Activated B cell treated with CpG ODN at 0.5 μM for 24 hours (primary cell): ENCODE measurements around the gene GRM7. TPM values are rescaled to one million over a fixed set of nuclear protein-coding genes. Genes with fewer than 3 reads are reported as not detected.

Experiments used
- ATAC-seq: fragments of 200-7000 bp; cut with Tn5 transposase; one replicate; pipeline ENCODE4 v1.10.0; 2021; ENCODE audit warnings: low read depth, mild to moderate bottlenecking, moderate library complexity
- CTCF ChIA-PET: fragments of 350-600 bp; sonication (Branson Sonifier 250); formaldehyde crosslinking; loops from one replicate; lab custom pipeline; 2021; ENCODE audit warnings: antibody characterized with exemption; lab: Charles Lee
- POLR2A ChIA-PET: fragments of 350-600 bp; sonication (Branson Sonifier 250); formaldehyde crosslinking; loops from one replicate; lab custom pipeline; 2021; ENCODE audit warnings: antibody characterized with exemption; lab: Charles Lee
- DNase-seq: peaks from one replicate; pipeline ENCODE4 v3.0.0; 2022
- H3K27ac Mint-ChIP-seq: one replicate; pipeline ENCODE4 v1.8.0; 2020; ENCODE audit warnings: mixed read lengths
- H3K27me3 Mint-ChIP-seq: one replicate; pipeline ENCODE4 v1.8.0; 2021; ENCODE audit warnings: mixed read lengths
- H3K36me3 Mint-ChIP-seq: one replicate; pipeline ENCODE4 v1.8.0; 2021; ENCODE audit warnings: low read depth, mixed read lengths
- H3K4me1 Mint-ChIP-seq: one replicate; pipeline ENCODE4 v1.8.0; 2021; ENCODE audit warnings: mixed read lengths
- H3K4me3 Mint-ChIP-seq: one replicate; pipeline ENCODE4 v1.8.0; 2020; ENCODE audit warnings: mild to moderate bottlenecking, mixed read lengths
- H3K9me3 Mint-ChIP-seq: one replicate; pipeline ENCODE4 v1.8.0; 2020; ENCODE audit warnings: mixed read lengths
- CTCF ChIP-seq: fragments of 200-600 bp; IDR thresholded peaks from one replicate; pipeline ENCODE4 v1.8.0; 2022; ENCODE audit warnings: antibody characterized with exemption, mild to moderate bottlenecking
- intact Hi-C: fragments of 100-400 bp; cut with micrococcal nuclease; formaldehyde crosslinking; loops from one replicate; pipeline ENCODE4 v1.15.1; 2024
- total RNA-seq: library from RNA; stranded (reverse); gene quantifications from 2 replicates; pipeline ENCODE4 v1.2.3, GENCODE V29; 2022

GRM7 gene
- total RNA-seq, 1 donor from 2014 or later: not detected

DNA sequence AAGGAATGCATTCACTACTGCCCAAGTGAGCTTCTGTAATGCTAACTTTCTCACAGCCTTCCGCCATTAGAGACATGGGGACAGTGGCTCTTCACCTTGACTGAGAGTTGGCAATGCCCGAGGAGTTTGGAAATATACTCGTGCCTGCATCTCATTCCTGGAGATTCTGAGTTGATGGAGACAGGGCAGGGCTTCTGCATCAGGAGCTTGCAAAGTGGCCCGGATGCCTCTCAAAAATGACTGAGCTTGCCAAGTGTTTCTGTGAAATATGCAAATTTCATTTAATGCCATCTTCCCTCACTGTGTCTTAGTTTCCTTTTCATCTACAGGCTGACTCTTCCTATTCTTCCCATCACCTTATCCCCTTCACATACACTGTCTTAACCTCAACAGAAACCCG is 346.2 kb downstream of the GRM7 start:
- no peaks in the 10 kb centered on the region for H3K36me3 Mint-ChIP-seq
- no peak overlapping the region for H3K27ac Mint-ChIP-seq
- POLR2A ChIA-PET: no interaction called here
- CTCF ChIA-PET: no interaction called here
- no peak for TF ChIP-seq CTCF
- DNase-seq (no peak), ATAC-seq (no peak)
- no peaks in the 10 kb centered on the region for H3K9me3 Mint-ChIP-seq
- no peak overlapping the region for H3K4me3 Mint-ChIP-seq
- H3K4me1 Mint-ChIP-seq: no peaks in the 10 kb centered on the region
- intact Hi-C loops: no loop called here
- H3K27me3 Mint-ChIP-seq: no peaks in the 10 kb centered on the region

DNA sequence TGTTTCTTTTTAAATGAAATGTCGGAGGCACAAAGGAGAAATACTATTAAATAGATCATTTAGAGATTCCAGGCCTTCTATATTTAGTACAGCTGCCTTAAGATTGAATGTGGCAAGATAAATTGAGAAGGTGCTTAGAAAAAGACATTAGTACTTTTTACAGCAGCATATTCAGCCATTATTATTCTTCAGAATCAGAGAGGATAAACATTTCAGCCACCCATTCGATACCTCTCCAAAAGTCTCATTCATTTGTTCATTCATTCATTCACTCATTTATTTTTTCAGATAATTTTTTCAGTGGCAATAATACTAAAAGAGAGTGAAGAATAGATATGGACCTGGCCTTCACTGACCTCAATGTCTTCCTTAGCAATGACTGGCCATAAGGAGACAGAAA is 347.0 kb downstream of the GRM7 start:
- intact Hi-C loops: no loop called here
- H3K27me3 Mint-ChIP-seq: no peaks in the 10 kb centered on the region
- ATAC-seq (no peak), DNase-seq (no peak)
- H3K4me3 Mint-ChIP-seq: no peak overlapping the region
- no peaks in the 10 kb centered on the region for H3K36me3 Mint-ChIP-seq
- no peak for TF ChIP-seq CTCF
- POLR2A ChIA-PET: no interaction called here
- no peaks in the 10 kb centered on the region for H3K9me3 Mint-ChIP-seq
- CTCF ChIA-PET: no interaction called here
- H3K27ac Mint-ChIP-seq: no peak overlapping the region
- H3K4me1 Mint-ChIP-seq: no peaks in the 10 kb centered on the region

DNA sequence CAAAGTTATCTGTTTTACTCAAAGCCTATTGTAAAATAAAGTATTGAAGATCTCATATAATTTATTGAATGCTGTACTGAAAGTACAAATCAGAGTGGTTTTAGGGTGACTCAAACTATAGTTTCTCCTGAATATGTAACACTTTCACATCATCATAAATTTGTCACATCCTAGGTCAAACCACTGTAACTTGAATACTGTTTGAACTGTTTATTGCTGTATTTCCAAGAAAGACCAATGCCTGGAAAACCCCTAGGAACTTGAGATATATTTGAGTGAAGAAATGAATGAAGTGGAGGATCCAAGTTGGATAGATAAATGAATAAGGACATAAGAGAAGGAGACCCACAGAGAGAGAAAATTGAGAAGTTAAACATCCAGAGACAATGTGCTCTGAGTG is 348.2 kb downstream of the GRM7 start:
- CTCF ChIA-PET: no interaction called here
- Mint-ChIP-seq H3K4me3 (no peak overlapping the region), H3K4me1 (no peaks in the 10 kb centered on the region), H3K27me3 (no peaks in the 10 kb centered on the region), H3K36me3 (no peaks in the 10 kb centered on the region), H3K9me3 (no peaks in the 10 kb centered on the region), H3K27ac (no peak overlapping the region)
- DNase-seq (no peak), ATAC-seq (no peak)
- POLR2A ChIA-PET: no interaction called here
- no peak for TF ChIP-seq CTCF
- intact Hi-C loops: no loop called here

DNA sequence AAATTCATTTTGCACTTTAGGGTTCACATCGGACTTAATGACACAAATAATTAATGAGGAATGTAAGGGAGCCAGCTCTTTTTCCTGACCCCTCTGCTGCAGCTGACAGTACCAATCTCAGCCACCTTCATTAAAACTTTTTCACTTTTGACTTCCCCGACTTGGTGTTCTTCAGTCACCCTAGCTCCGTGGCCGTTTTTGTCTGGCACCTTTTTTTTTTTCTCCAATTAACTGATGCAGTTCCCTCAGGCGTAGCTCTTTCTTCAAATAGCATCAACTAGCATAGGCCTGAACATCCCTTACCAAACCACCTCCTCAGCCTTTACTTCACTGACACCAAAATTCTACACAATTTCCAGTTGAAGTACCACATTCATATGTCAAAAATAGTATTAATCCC is 350.8 kb downstream of the GRM7 start:
- CTCF ChIA-PET: no interaction called here
- DNase-seq: no peak
- POLR2A ChIA-PET: no interaction called here
- no peak for TF ChIP-seq CTCF
- no peaks in the 10 kb centered on the region for H3K9me3 Mint-ChIP-seq
- no peaks in the 10 kb centered on the region for H3K36me3 Mint-ChIP-seq
- no peaks in the 10 kb centered on the region for H3K27me3 Mint-ChIP-seq
- H3K4me1 Mint-ChIP-seq: no peaks in the 10 kb centered on the region
- no peak for ATAC-seq
- no peak overlapping the region for H3K4me3 Mint-ChIP-seq
- no peak overlapping the region for H3K27ac Mint-ChIP-seq
- intact Hi-C loops: no loop called here

GRCh38 chr3:7215706-7216105 is 354.8 kb downstream of the GRM7 start:
- ChIA-PET POLR2A (no interaction called here), CTCF (no interaction called here)
- H3K4me3 Mint-ChIP-seq: no peak overlapping the region
- H3K36me3 Mint-ChIP-seq: no peaks in the 10 kb centered on the region
- ATAC-seq (no peak), DNase-seq (no peak)
- H3K4me1 Mint-ChIP-seq: no peaks in the 10 kb centered on the region
- H3K27ac Mint-ChIP-seq: no peak overlapping the region
- no peak for TF ChIP-seq CTCF
- intact Hi-C loops: no loop called here
- H3K9me3 Mint-ChIP-seq: peaks cover 3% of the 10 kb centered on the region
- H3K27me3 Mint-ChIP-seq: no peaks in the 10 kb centered on the region
